Pancreas (tissue), 10 donors: ENCODE measurements around the gene TAF7. TPM values are rescaled to one million over a fixed set of nuclear protein-coding genes. Genes with fewer than 3 reads are reported as not detected.

Source experiments
- ATAC-seq, 4 donors: fragments of 200-7000 bp; cut with Tn5 transposase; one replicate each; pipeline versions ENCODE4 v1.8.0 to v1.9.1; 2020; ENCODE audit warnings: mild to moderate bottlenecking in 4 of 4, moderate library complexity in 4 of 4
- DNase-seq, 6 donors: peaks; one replicate each; pipeline ENCODE4 v3.0.0-alpha.2; 2020
- FAIRE-seq: peaks from 2 replicates; lab custom pipeline; 2012; peaks lifted over from hg19 to GRCh38; lab: Jason Lieb, UNC
- H3K27ac ChIP-seq, 4 donors: fragments of 200-600 bp; sonication (generic); 1 replicate in 3 of 4; 2 replicates in 1 of 4; pipeline versions ENCODE4 v1.5.0 to v1.8.0; 2020
- H3K27me3 ChIP-seq, 4 donors: fragments of 200-600 bp; one replicate each; pipeline ENCODE4 v1.8.0; 2021
- H3K36me3 ChIP-seq, 3 donors: fragments of 200-600 bp; sonication (generic) in 1 of 3; one replicate each; pipeline versions ENCODE4 v1.5.0 to v1.8.0; 2020 to 2021
- H3K4me1 ChIP-seq, 3 donors: fragments of 200-600 bp; one replicate each; pipeline ENCODE4 v1.8.0; 2021
- H3K4me3 ChIP-seq, 4 donors: fragments of 200-600 bp; sonication (generic) in 2 of 4; one replicate each; pipeline versions ENCODE4 v1.5.0 to v1.8.0; 2020 to 2021
- H3K9me3 ChIP-seq, 4 donors: fragments of 200-600 bp; one replicate each; pipeline ENCODE4 v1.8.0; 2021
- WGBS, 2 donors: extraction: QIAGEN DNeasy Blood & Tissue Kit; methylation state at CpG; one replicate each; pipeline ENCODE4 v1.1.7; 2013; 5-methylcytosine and 5-hydroxymethylcytosine counted together
- intact Hi-C, 3 donors: fragments of 100-400 bp; cut with DNase I; formaldehyde crosslinking; loops; one replicate each; pipeline versions ENCODE4 v1.11.1 to v1.14.2; 2022
- polyA plus RNA-seq, 2 donors: library from polyadenylated mRNA; stranded (reverse); fragments of 200-250 nt; gene quantifications; one replicate each; pipeline ENCODE4 v1.2.3, GENCODE V29; 2013
- total RNA-seq, 6 donors: library from RNA; stranded (reverse); fragmentation: NEBNext Ultra II Directional in 4 of 6; extraction: Animal tissue kit (Norgen Biotek cat#: 25700) in 4 of 6; gene quantifications; one replicate each; pipeline versions ENCODE4 v1.2.1 to v1.2.4, GENCODE V29; 2021 to 2023
- TF ChIP-seq, protein P1 (sequence below), 4 donors: fragments of 200-600 bp; sonication (generic) in 3 of 4; IDR thresholded peaks; one replicate each; pipeline versions ENCODE4 v1.5.0 to v1.8.0; 2021; ENCODE audit warnings: antibody characterized with exemption in 4 of 4
- donor health status: healthy with polysubstance abuse.
- donor health status: DM: no; HTN: no; CAD: no; lungs with moderate emphysema.
- donor health status: DM: no; HTN: no; CAD: no.
- donor health status: control.
- donor health status: control.
- donor health status: Bipolar disorder and iron deficiency.
- donor health status: DM: yes; HTN: yes; CAD: no.
- donor health status: DM: no; HTN: no; CAD: no.
- donor health status: DM: no; HTN: no; CAD: no.
- donor health status: DM: yes; HTN: yes; CAD: no.

Gene TAF7
- total and polyA plus RNA-seq, 8 donors = 16.6 to 47.4 (median 22.7) TPM

DNA sequence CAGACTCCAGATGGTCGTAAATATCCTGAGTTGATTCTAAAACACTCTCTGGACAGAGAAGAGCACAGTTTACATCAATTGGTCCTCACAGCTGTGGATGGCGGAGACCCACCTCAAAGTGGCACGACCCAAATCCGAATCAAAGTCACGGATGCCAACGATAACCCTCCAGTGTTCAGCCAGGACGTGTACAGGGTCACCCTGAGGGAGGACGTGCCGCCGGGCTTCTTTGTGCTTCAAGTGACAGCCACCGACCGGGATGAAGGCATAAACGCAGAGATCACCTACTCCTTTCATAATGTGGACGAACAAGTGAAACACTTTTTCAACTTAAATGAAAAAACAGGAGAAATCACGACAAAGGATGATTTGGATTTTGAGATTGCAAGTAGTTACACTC is 40.1 kb upstream of the TAF7 start:
- H3K4me3 ChIP-seq = no peak overlapping the region
- no peaks in the 10 kb centered on the region for H3K4me1 ChIP-seq
- 24 to 29% methylated on average over 15 of the region's 15 CpGs for WGBS, 2 donors
- H3K9me3 ChIP-seq = peaks cover 0 to 9% (median 0%) of the 10 kb centered on the region in 4 donors
- FAIRE-seq (no peak), ATAC-seq (no peak), DNase-seq (no peak)
- no peak overlapping the region for H3K27ac ChIP-seq
- intact Hi-C loops = loop anchor here in 1 of 3 donors (10.0 kb wide), 1 partner anchor 64 kb away; the partner anchor contains the start of gene PCDHGA11
- H3K36me3 ChIP-seq = no peaks in the 10 kb centered on the region
- TF ChIP-seq, protein P1, sequence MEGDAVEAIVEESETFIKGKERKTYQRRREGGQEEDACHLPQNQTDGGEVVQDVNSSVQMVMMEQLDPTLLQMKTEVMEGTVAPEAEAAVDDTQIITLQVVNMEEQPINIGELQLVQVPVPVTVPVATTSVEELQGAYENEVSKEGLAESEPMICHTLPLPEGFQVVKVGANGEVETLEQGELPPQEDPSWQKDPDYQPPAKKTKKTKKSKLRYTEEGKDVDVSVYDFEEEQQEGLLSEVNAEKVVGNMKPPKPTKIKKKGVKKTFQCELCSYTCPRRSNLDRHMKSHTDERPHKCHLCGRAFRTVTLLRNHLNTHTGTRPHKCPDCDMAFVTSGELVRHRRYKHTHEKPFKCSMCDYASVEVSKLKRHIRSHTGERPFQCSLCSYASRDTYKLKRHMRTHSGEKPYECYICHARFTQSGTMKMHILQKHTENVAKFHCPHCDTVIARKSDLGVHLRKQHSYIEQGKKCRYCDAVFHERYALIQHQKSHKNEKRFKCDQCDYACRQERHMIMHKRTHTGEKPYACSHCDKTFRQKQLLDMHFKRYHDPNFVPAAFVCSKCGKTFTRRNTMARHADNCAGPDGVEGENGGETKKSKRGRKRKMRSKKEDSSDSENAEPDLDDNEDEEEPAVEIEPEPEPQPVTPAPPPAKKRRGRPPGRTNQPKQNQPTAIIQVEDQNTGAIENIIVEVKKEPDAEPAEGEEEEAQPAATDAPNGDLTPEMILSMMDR (IDR thresholded peaks at IDR 0.05) = no peak
- H3K27me3 ChIP-seq = peaks cover 0 to 5% (median 0%) of the 10 kb centered on the region in 4 donors

DNA sequence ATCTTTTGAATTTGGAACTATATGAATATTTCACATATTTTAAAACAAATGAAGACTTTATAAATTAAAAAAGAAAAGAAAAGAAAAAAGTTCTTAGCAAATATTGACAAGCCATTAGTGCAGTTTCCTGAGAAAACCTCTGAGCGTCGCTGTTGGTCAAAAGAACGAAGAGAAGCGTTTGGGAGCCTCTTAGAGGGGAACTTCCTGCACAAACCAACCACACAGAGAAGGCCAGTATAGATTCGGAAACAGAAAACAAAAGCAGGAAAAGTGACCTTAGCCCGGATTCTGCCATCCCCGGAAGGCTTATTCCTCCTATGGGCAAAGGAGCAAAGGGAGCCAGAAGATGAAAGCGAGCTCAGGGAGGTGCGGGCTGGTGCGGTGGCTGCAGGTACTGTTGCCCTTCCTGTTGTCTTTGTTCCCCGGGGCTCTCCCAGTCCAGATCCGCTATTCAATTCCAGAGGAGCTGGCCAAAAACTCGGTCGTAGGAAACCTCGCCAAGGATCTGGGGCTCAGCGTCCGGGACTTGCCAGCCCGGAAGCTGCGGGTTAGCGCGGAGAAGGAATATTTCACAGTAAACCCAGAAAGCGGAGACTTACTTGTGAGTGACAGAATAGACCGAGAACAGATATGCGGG is 39.3 kb upstream of the TAF7 start, which contains the start of gene PCDHGB2:
Gene PCDHGB2 (plus strand): TSS at position 205 of the 637 bp plus-strand sequence. CDS start 142 bp downstream, at position 347.
- H3K27me3 ChIP-seq = peaks cover 0 to 5% (median 0%) of the 10 kb centered on the region in 4 donors
- ATAC-seq (no peak), FAIRE-seq (no peak), DNase-seq (no peak)
- intact Hi-C loops = loop anchor here in 1 of 3 donors (10.0 kb wide), 1 partner anchor 65 kb away; the partner anchor contains the start of gene PCDHGA11
- H3K4me1 ChIP-seq = no peaks in the 10 kb centered on the region
- TF ChIP-seq, protein P1 (IDR thresholded peaks at IDR 0.05) = no peak
- H3K27ac ChIP-seq = no peak within 1 kb of the TSS
- peaks cover 0 to 9% (median 0%) of the 10 kb centered on the region in 4 donors for H3K9me3 ChIP-seq
- WGBS, 2 donors = 14 to 17% methylated on average over 24 of the region's 24 CpGs
- peak within 1 kb of the TSS in 1 of 4 donors; percentile 10 for H3K4me3 ChIP-seq
- H3K36me3 ChIP-seq = no peaks in the 10 kb centered on the region

DNA sequence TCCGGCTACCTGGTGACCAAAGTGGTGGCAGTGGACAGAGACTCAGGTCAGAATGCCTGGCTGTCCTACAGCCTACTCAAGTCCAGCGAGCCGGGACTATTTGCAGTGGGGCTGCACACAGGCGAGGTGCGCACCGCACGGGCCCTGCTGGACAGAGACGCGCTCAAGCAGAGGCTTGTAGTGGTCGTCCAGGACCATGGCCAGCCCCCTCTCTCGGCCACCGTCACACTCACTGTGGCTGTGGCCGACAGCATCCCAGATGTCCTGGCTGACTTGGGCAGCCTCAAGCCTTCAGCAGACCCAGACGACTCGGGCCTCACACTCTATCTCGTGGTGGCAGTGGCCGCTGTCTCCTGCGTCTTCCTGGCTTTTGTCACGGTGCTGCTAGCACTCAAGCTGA is 36.4 kb upstream of the TAF7 start:
- Histone ChIP-seq H3K9me3 (peaks cover 0 to 13% (median 0%) of the 10 kb centered on the region in 4 donors), H3K27ac (no peak overlapping the region), H3K36me3 (no peaks in the 10 kb centered on the region), H3K4me3 (no peak overlapping the region), H3K4me1 (no peaks in the 10 kb centered on the region), H3K27me3 (peaks cover 0 to 5% (median 0%) of the 10 kb centered on the region in 4 donors)
- no peak for DNase-seq
- intact Hi-C loops = no loop called here
- WGBS, 2 donors = 39 to 47% methylated on average over 19 of the region's 19 CpGs
- no peak for FAIRE-seq
- ATAC-seq = no peak
- TF ChIP-seq, protein P1 (IDR thresholded peaks at IDR 0.05) = no peak

DNA sequence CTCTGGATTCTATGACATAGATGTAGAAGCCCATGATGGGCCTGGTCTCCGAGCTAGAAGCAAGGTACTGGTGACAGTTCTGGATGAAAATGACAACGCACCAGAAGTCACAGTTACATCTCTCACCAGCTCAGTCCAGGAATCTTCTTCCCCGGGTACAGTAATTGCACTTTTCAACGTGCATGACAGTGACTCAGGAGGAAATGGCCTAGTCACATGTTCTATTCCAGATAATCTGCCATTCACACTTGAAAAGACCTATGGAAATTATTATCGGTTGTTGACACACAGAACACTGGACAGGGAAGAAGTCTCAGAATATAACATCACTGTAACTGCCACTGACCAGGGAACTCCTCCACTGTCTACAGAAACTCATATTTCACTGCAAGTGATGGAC is 35.5 kb upstream of the TAF7 start:
- H3K4me1 ChIP-seq = no peaks in the 10 kb centered on the region
- TF ChIP-seq, protein P1 (IDR thresholded peaks at IDR 0.05) = no peak
- H3K27ac ChIP-seq = no peak overlapping the region
- FAIRE-seq (no peak), DNase-seq (no peak), ATAC-seq (no peak)
- no peak overlapping the region for H3K4me3 ChIP-seq
- WGBS, 2 donors = 67 to 68% methylated on average over 5 of the region's 5 CpGs
- peaks cover 0 to 2% (median 0%) of the 10 kb centered on the region in 4 donors for H3K27me3 ChIP-seq
- no peaks in the 10 kb centered on the region for H3K36me3 ChIP-seq
- peaks cover 0 to 14% (median 3%) of the 10 kb centered on the region in 4 donors for H3K9me3 ChIP-seq
- intact Hi-C loops = no loop called here

DNA sequence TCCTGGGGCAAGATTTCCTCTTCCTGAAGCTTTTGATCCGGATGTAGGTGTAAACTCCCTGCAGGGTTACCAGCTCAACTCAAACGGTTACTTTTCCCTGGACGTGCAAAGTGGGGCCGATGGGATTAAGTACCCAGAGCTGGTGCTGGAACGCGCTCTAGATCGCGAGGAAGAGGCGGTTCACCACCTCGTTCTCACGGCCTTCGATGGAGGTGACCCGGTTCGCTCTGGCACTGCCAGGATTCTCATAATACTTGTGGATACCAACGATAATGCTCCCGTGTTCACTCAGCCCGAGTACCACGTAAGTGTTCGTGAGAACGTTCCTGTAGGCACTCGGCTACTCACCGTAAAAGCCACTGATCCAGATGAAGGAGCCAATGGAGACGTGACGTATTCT is 35.1 kb upstream of the TAF7 start:
- no peak overlapping the region for H3K27ac ChIP-seq
- FAIRE-seq (no peak), DNase-seq (no peak), ATAC-seq (no peak)
- TF ChIP-seq, protein P1 (IDR thresholded peaks at IDR 0.05) = no peak
- intact Hi-C loops = no loop called here
- peak overlapping the region in 1 of 4 donors; percentile 20 for H3K4me3 ChIP-seq
- H3K4me1 ChIP-seq = no peaks in the 10 kb centered on the region
- H3K27me3 ChIP-seq = no peaks in the 10 kb centered on the region
- 38 to 45% methylated on average over 24 of the region's 24 CpGs for WGBS, 2 donors
- peaks cover 0 to 19% (median 4%) of the 10 kb centered on the region in 4 donors for H3K9me3 ChIP-seq
- no peaks in the 10 kb centered on the region for H3K36me3 ChIP-seq
